CD8-positive, alpha-beta memory T cell (primary cell): ENCODE measurements around the gene FREM3. TPM values are rescaled to one million over a fixed set of nuclear protein-coding genes. Genes with fewer than 3 reads are reported as not detected.

Source experiments
- CTCF ChIA-PET: fragments of 350-600 bp; sonication (Branson Sonifier 250); formaldehyde crosslinking; loops from one replicate; lab custom pipeline; 2021; ENCODE audit warnings: antibody characterized with exemption; lab: Charles Lee
- POLR2A ChIA-PET: fragments of 350-600 bp; sonication (Branson Sonifier 250); formaldehyde crosslinking; loops from one replicate; lab custom pipeline; 2021; ENCODE audit warnings: antibody characterized with exemption; lab: Charles Lee
- DNase-seq, 5 donors: peaks; one replicate each; pipeline versions ENCODE4 v3.0.0 to v3.0.0-alpha.2; 2020 to 2022; ENCODE audit warnings: mixed read lengths in 1 of 5
- H3K27ac ChIP-seq: one replicate; pipeline ENCODE4 v1.7.0; 2013; ENCODE audit warnings: low read depth, mild to moderate bottlenecking, low read length, moderate library complexity
- H3K27me3 ChIP-seq: 2 replicates; pipeline ENCODE4 v1.7.0; 2013; ENCODE audit warnings: low read length, mild to moderate bottlenecking; ENCODE audit not compliant: insufficient read depth, poor library complexity, severe bottlenecking
- H3K36me3 ChIP-seq: 2 replicates; pipeline ENCODE4 v1.7.0; 2013; ENCODE audit warnings: mild to moderate bottlenecking, low read length, moderate library complexity; ENCODE audit not compliant: insufficient read depth
- H3K4me1 ChIP-seq: 2 replicates; pipeline ENCODE4 v1.7.0; 2013; ENCODE audit warnings: mild to moderate bottlenecking, low read length, moderate library complexity; ENCODE audit not compliant: insufficient read depth
- H3K4me3 ChIP-seq: 2 replicates; pipeline ENCODE4 v1.7.0; 2013; ENCODE audit warnings: mild to moderate bottlenecking, low read length
- H3K9me3 ChIP-seq: 2 replicates; pipeline ENCODE4 v1.7.0; 2013; ENCODE audit warnings: mild to moderate bottlenecking, low read length
- H3K27ac Mint-ChIP-seq, 8 donors: one replicate each; pipeline ENCODE4 v1.8.0; 2020 to 2021; ENCODE audit warnings: mixed read lengths in 8 of 8, mild to moderate bottlenecking in 6 of 8, inconsistent platforms in 3 of 8, moderate library complexity in 3 of 8
- H3K27me3 Mint-ChIP-seq, 2 donors: one replicate each; pipeline ENCODE4 v1.8.0; 2020 to 2021; ENCODE audit warnings: mixed read lengths in 2 of 2, mild to moderate bottlenecking in 1 of 2, moderate library complexity in 1 of 2
- H3K36me3 Mint-ChIP-seq, 3 donors: one replicate each; pipeline ENCODE4 v1.8.0; 2020 to 2021; ENCODE audit warnings: mixed read lengths in 3 of 3, inconsistent platforms in 1 of 3, mild to moderate bottlenecking in 1 of 3
- H3K4me1 Mint-ChIP-seq, 3 donors: one replicate each; pipeline ENCODE4 v1.8.0; 2020 to 2021; ENCODE audit warnings: mixed read lengths in 3 of 3, inconsistent platforms in 1 of 3, mild to moderate bottlenecking in 1 of 3
- H3K4me3 Mint-ChIP-seq, 7 donors: one replicate each; pipeline ENCODE4 v1.8.0; 2020 to 2021; ENCODE audit warnings: mixed read lengths in 7 of 7, mild to moderate bottlenecking in 6 of 7, moderate library complexity in 4 of 7, inconsistent platforms in 2 of 7
- H3K9me3 Mint-ChIP-seq, 5 donors: one replicate each; pipeline ENCODE4 v1.8.0; 2020 to 2022; ENCODE audit warnings: mixed read lengths in 5 of 5, mild to moderate bottlenecking in 3 of 5, moderate library complexity in 2 of 5, inconsistent platforms in 1 of 5
- polyA plus RNA-seq: library from polyadenylated mRNA; unstranded; fragments of 300-500 nt; fragmentation: Illumina TruSeq; gene quantifications from one replicate; pipeline ENCODE4 v1.2.3, GENCODE V29; 2021
- total RNA-seq, 2 experiments: library from RNA; stranded (reverse); gene quantifications; one replicate each; pipeline ENCODE4 v1.2.3, GENCODE V29; 2021

Gene FREM3
- total and polyA plus RNA-seq, 3 experiments from 2014 or later = 0.08 TPM; not detected in 2

DNA sequence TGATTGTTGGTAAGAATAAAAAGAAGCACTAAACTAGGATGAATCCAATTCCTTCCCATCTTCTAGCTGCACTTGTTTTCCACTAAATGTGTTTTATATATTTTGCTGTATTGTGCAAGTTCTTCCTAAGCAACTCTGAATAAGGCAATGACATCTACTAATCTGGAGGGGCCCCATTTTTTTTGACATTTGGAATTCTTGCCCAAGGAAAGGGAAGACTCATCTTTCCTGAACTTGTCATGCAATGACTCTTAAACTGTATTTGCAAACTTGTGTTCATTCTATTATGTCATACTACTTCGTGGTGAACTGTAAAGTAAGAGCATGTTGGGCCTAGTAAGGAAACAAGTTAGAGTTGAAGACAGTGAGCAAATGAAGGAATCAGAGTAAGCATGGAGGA lies 45.9 kb downstream of the FREM3 start:
- Mint-ChIP-seq H3K27ac (no peak overlapping the region), H3K36me3 (peaks cover 0 to 6% (median 0%) of the 10 kb centered on the region in 3 donors), H3K4me1 (no peaks in the 10 kb centered on the region), H3K4me3 (no peak overlapping the region), H3K27me3 (no peaks in the 10 kb centered on the region), H3K9me3 (peaks cover 0 to 2% (median 0%) of the 10 kb centered on the region in 5 donors)
- no peaks in the 10 kb centered on the region for H3K36me3 ChIP-seq
- no peak for DNase-seq
- CTCF ChIA-PET = no interaction called here
- H3K27me3 ChIP-seq = no peaks in the 10 kb centered on the region
- no peaks in the 10 kb centered on the region for H3K4me1 ChIP-seq
- POLR2A ChIA-PET = no interaction called here
- no peak overlapping the region for H3K4me3 ChIP-seq
- no peak overlapping the region for H3K27ac ChIP-seq
- H3K9me3 ChIP-seq = no peaks in the 10 kb centered on the region

DNA sequence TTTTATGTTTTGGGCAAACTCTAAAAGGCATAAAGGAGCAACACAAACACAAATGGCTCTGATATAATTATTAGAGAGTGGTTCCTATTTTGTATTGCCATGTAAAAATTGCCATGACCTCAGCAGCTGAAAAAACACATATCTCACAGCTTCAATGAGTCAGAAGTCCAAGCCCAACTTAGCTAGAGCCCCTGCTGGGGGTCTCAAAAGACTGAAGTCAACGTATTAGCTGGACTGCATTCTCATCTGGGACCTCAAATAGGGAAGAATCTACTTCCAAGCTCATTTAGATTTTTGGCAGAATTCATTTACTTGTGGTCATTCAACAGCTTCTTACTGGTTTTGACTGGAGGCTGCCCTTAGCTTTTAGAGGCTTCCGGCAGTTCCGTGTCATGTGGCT lies 47.4 kb downstream of the FREM3 start:
- H3K27me3 Mint-ChIP-seq = no peaks in the 10 kb centered on the region
- H3K9me3 Mint-ChIP-seq = peaks cover 0 to 7% (median 6%) of the 10 kb centered on the region in 5 donors
- Histone ChIP-seq H3K27ac (no peak overlapping the region), H3K4me1 (no peaks in the 10 kb centered on the region), H3K36me3 (no peaks in the 10 kb centered on the region), H3K27me3 (no peaks in the 10 kb centered on the region), H3K4me3 (no peak overlapping the region), H3K9me3 (no peaks in the 10 kb centered on the region)
- ChIA-PET POLR2A (no interaction called here), CTCF (no interaction called here)
- no peaks in the 10 kb centered on the region for H3K4me1 Mint-ChIP-seq
- H3K36me3 Mint-ChIP-seq = peaks cover 2 to 16% (median 5%) of the 10 kb centered on the region in 3 donors
- DNase-seq = no peak
- no peak overlapping the region for H3K27ac Mint-ChIP-seq
- no peak overlapping the region for H3K4me3 Mint-ChIP-seq

DNA sequence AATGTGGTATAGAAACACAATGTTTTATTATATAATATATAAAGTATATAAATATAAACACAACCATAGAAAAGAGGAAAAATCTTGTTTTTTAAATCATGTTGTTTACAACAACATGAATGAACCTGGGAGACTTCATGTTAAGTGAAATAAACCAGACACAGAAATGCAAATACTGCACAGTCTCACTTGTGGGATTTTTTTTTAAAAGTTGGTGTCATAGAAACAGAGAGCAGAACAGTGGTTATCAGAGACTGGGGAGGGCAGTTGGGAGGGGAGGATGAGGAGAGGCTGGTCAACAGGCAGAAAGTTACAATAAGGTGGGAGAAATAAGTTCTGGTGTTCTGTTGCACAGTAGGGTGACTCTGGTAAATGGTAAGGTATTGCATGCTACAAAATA lies 57.1 kb downstream of the FREM3 start:
- H3K27me3 Mint-ChIP-seq = peaks cover 0 to 1% of the 10 kb centered on the region in 2 donors
- Histone ChIP-seq H3K36me3 (no peaks in the 10 kb centered on the region), H3K4me1 (no peaks in the 10 kb centered on the region), H3K4me3 (no peak overlapping the region), H3K27ac (no peak overlapping the region), H3K9me3 (no peaks in the 10 kb centered on the region), H3K27me3 (no peaks in the 10 kb centered on the region)
- H3K4me1 Mint-ChIP-seq = no peaks in the 10 kb centered on the region
- DNase-seq = no peak
- H3K27ac Mint-ChIP-seq = no peak overlapping the region
- H3K9me3 Mint-ChIP-seq = peaks cover 8 to 20% (median 14%) of the 10 kb centered on the region in 5 donors
- ChIA-PET POLR2A (no interaction called here), CTCF (no interaction called here)
- H3K36me3 Mint-ChIP-seq = peaks cover 1 to 20% (median 8%) of the 10 kb centered on the region in 3 donors
- H3K4me3 Mint-ChIP-seq = no peak overlapping the region

DNA sequence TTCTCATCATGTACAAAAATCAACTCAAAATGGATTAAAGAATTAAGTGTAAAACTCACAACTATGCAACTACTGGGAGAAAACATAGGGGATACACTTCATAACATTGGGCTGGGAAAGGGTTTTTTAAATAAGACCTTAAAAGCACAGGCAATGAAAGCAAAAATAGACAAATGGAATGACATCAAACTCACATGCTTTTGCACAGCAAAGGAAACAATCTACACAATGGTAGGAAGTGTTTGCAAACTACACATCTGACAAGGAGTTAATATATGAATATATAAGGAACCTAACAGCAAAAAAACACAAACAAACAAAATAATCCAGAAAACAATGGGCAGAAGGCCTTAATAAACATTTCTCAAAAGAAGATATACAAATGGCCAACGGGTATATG lies 57.9 kb downstream of the FREM3 start:
- H3K36me3 Mint-ChIP-seq = peaks cover 1 to 12% (median 4%) of the 10 kb centered on the region in 3 donors
- no peak overlapping the region for H3K27ac ChIP-seq
- H3K4me1 ChIP-seq = no peaks in the 10 kb centered on the region
- H3K9me3 ChIP-seq = no peaks in the 10 kb centered on the region
- ChIA-PET CTCF (no interaction called here), POLR2A (no interaction called here)
- H3K9me3 Mint-ChIP-seq = peaks cover 4 to 20% (median 9%) of the 10 kb centered on the region in 5 donors
- no peaks in the 10 kb centered on the region for H3K4me1 Mint-ChIP-seq
- H3K4me3 Mint-ChIP-seq = no peak overlapping the region
- DNase-seq = no peak
- H3K36me3 ChIP-seq = no peaks in the 10 kb centered on the region
- H3K27me3 Mint-ChIP-seq = peaks cover 0 to 1% of the 10 kb centered on the region in 2 donors
- no peaks in the 10 kb centered on the region for H3K27me3 ChIP-seq
- H3K27ac Mint-ChIP-seq = no peak overlapping the region
- H3K4me3 ChIP-seq = no peak overlapping the region

DNA sequence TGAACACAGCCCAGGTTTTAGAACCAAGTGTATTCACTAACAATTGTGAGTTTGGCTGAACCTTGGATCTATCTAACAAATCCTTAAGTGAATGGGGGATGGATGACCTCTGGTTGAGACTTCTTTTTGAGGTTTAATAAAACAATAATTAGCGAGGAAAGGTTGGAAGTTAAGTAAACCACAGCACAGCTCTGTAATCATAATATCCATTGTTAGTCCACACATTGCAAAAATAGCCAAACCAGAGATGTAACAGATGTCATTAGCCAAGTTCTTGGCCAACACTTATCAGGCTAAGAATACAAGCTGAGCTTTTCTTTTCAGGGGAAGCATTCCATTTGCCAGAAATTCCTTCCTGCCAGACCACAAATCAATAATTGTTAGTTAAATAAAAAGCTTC lies 59.1 kb downstream of the FREM3 start:
- H3K4me3 ChIP-seq = no peak overlapping the region
- no peaks in the 10 kb centered on the region for H3K36me3 ChIP-seq
- H3K27ac Mint-ChIP-seq = no peak overlapping the region

DNA sequence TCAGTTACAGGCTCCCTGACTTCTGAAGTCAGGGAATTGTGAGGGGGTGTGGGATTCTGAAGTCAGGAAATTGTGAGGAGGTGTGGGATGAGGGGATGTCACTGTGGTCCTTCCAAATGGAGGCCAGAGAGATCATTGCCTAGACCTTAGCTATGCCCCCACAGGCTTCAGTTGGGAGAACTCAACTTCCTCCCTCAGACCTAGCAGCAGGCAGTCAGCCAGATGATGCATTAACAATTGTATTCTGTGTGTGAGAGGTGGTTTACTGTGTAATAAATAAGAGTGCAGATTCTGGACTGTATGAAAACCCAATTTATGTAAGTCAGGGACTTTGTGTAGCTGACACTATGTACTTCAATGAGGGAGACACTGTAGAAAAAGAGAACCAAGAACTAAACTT lies 65.7 kb downstream of the FREM3 start:
- Mint-ChIP-seq H3K4me3 (no peak overlapping the region), H3K4me1 (no peaks in the 10 kb centered on the region), H3K27ac (no peak overlapping the region), H3K27me3 (peaks cover 1 to 16% of the 10 kb centered on the region in 2 donors), H3K36me3 (peaks cover 0 to 2% (median 0%) of the 10 kb centered on the region in 3 donors), H3K9me3 (peaks cover 0 to 2% (median 0%) of the 10 kb centered on the region in 5 donors)
- DNase-seq = no peak
- POLR2A ChIA-PET = no interaction called here
- H3K9me3 ChIP-seq = no peaks in the 10 kb centered on the region
- H3K27me3 ChIP-seq = no peaks in the 10 kb centered on the region
- CTCF ChIA-PET = no interaction called here
- H3K4me3 ChIP-seq = no peak overlapping the region
- no peak overlapping the region for H3K27ac ChIP-seq
- no peaks in the 10 kb centered on the region for H3K4me1 ChIP-seq
- no peaks in the 10 kb centered on the region for H3K36me3 ChIP-seq

More for the DNA sequence above, 59.1 kb downstream of the FREM3 start:
- Mint-ChIP-seq H3K9me3 (peaks cover 0 to 7% (median under 1%) of the 10 kb centered on the region in 5 donors), H3K27me3 (no peaks in the 10 kb centered on the region), H3K36me3 (peaks cover 0 to 1% (median 0%) of the 10 kb centered on the region in 3 donors), H3K4me3 (no peak overlapping the region), H3K4me1 (no peaks in the 10 kb centered on the region)
- H3K27me3 ChIP-seq = no peaks in the 10 kb centered on the region
- CTCF ChIA-PET = no interaction called here
- no peaks in the 10 kb centered on the region for H3K9me3 ChIP-seq
- no peak overlapping the region for H3K27ac ChIP-seq
- H3K4me1 ChIP-seq = no peaks in the 10 kb centered on the region
- POLR2A ChIA-PET = no interaction called here
- no peak for DNase-seq

DNA sequence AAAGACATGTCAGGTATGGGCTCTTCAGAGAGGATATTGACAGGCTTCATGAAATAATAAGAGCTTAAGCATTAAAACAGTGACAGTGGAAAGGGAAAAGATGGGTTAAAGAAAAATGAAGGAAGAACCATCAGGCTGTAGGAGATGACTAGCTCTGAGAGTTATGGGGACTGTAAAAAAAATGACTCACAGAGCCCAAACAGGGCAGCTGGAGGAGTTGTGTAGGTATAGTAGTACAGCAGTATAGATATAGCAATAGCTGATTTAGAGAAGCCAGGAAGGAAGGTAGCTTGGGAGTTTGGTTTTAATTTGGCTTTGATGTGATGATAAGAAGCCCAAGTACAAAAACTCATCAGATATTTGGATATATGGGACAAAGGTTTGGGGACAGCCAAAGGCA lies 66.6 kb downstream of the FREM3 start:
- CTCF ChIA-PET = no interaction called here
- H3K27me3 Mint-ChIP-seq = peaks cover 1 to 16% of the 10 kb centered on the region in 2 donors

DNA sequence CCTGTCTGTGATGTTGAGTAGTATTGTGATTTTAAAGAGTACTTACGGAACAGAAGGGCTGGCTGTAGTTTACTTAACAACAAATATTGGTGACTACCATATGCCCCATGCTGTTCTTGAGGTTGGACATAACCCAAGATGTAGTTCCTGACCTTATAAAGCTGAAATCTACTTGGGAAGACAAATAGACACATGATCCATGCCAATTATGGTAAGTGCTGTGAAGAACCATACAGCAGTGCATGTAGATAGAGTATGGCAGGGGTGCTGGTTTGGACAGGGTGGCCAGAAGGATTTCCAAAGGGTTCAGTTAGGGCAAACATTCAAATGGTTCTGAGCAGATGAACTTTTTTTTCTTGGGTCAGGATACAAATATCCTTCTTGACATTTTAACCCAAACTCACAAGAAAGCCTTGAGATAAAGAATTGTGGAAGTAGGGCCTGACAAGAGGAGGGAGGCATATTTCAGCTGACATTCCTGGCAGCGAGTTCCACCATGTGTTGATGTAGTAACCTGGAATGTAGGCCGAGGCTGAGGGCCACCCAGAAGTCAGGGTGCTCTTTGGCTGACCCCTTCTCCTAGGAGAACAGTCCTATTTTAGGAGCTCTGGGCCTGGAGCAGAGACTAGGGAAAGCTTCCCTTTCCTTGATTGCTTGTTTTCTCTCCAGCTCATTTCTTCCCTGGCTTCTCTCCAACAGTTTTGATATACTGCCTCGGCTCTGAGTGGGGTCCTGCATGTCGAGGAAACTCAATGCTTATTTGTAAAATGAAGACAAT lies 74.2 kb downstream of the FREM3 start:
- CTCF ChIA-PET = interaction anchor here (0.6 kb wide), 1 partner anchor 20 kb away, joined by 3 read pairs; no protein-coding TSS in a partner anchor

More for the DNA sequence above, 66.6 kb downstream of the FREM3 start:
- Histone ChIP-seq H3K9me3 (no peaks in the 10 kb centered on the region), H3K27me3 (no peaks in the 10 kb centered on the region), H3K36me3 (no peaks in the 10 kb centered on the region), H3K4me3 (no peak overlapping the region), H3K4me1 (no peaks in the 10 kb centered on the region), H3K27ac (no peak overlapping the region)
- peak overlapping the region in 1 of 8 donors; percentile 43 for H3K27ac Mint-ChIP-seq
- H3K9me3 Mint-ChIP-seq = peaks cover 0 to 2% (median 0%) of the 10 kb centered on the region in 5 donors
- H3K4me3 Mint-ChIP-seq = no peak overlapping the region
- no peaks in the 10 kb centered on the region for H3K4me1 Mint-ChIP-seq
- DNase-seq = no peak
- POLR2A ChIA-PET = no interaction called here
- peaks cover 0 to 2% (median 0%) of the 10 kb centered on the region in 3 donors for H3K36me3 Mint-ChIP-seq

More for the DNA sequence above, 74.2 kb downstream of the FREM3 start:
- Mint-ChIP-seq H3K27me3 (peaks cover 0 to under 1% of the 10 kb centered on the region in 2 donors), H3K27ac (no peak overlapping the region), H3K4me1 (no peaks in the 10 kb centered on the region), H3K36me3 (peaks cover 0 to 6% (median 2%) of the 10 kb centered on the region in 3 donors), H3K4me3 (no peak overlapping the region), H3K9me3 (peaks cover 0 to 6% (median 0%) of the 10 kb centered on the region in 5 donors)
- POLR2A ChIA-PET = no interaction called here
- Histone ChIP-seq H3K4me3 (no peak overlapping the region), H3K27me3 (no peaks in the 10 kb centered on the region), H3K4me1 (no peaks in the 10 kb centered on the region), H3K36me3 (no peaks in the 10 kb centered on the region), H3K9me3 (no peaks in the 10 kb centered on the region), H3K27ac (no peak overlapping the region)
- DNase-seq = no peak
